Measurements from ENCODE around the gene CRHR1. TPM values are rescaled to one million over a fixed set of nuclear protein-coding genes. Genes with fewer than 3 reads are reported as not detected.

CRHR1 gene
- total RNA-seq, 1 donor from 2014 or later: not detected

GRCh38 chr17:45780921-45781320 is 3.2 kb upstream of the CRHR1 start:
- no peak for TF ChIP-seq CTCF (IDR thresholded peaks at IDR 0.05)
- no peak overlapping the region for H3K4me3 ChIP-seq
- H3K27me3 ChIP-seq: peaks cover 22% of the 10 kb centered on the region
- H3K36me3 ChIP-seq: no peaks in the 10 kb centered on the region
- no peak for DNase-seq (ENCODE audit: low spot score in 2 of 2)
- intact Hi-C loops (cut with DNase I): no loop called here
- peaks cover 12 to 17% of the 10 kb centered on the region in 2 donors for H3K4me1 ChIP-seq
- no peaks in the 10 kb centered on the region for H3K9me3 ChIP-seq
- H3K27ac ChIP-seq: no peak overlapping the region

- intact Hi-C loops (cut with DNase I): no loop called here
- Histone ChIP-seq H3K4me3 (peak overlapping the region; percentile 41 to 71), H3K9me3 (no peaks in the 10 kb centered on the region), H3K4me1 (peaks cover 12 to 17% of the 10 kb centered on the region in 2 donors), H3K36me3 (no peaks in the 10 kb centered on the region), H3K27ac (no peak overlapping the region), H3K27me3 (peaks cover 22% of the 10 kb centered on the region)
- DNase-seq (ENCODE audit: low spot score in 2 of 2): no peak
- peak in 2 of 3 experiments; percentile 17 to 26 for TF ChIP-seq CTCF (IDR thresholded peaks at IDR 0.05)
Observed at GRCh38 chr17:45782889-45783592, 1.1 kb upstream of the CRHR1 start.

GRCh38 chr17:45783593-45784292 is 377 bp upstream of the CRHR1 start:
- H3K4me1 ChIP-seq: peaks cover 12 to 17% of the 10 kb centered on the region in 2 donors
- H3K9me3 ChIP-seq: no peaks in the 10 kb centered on the region
- H3K4me3 ChIP-seq: peak overlapping the region; percentile 41 to 71
- no peak overlapping the region for H3K27ac ChIP-seq
- peaks cover 22% of the 10 kb centered on the region for H3K27me3 ChIP-seq
- no peak for DNase-seq (ENCODE audit: low spot score in 2 of 2)
- intact Hi-C loops (cut with DNase I): no loop called here
- no peaks in the 10 kb centered on the region for H3K36me3 ChIP-seq
- TF ChIP-seq CTCF (IDR thresholded peaks at IDR 0.05): no peak

- TF ChIP-seq CTCF (IDR thresholded peaks at IDR 0.05): no peak
- Histone ChIP-seq H3K27ac (no peak overlapping the region), H3K9me3 (no peaks in the 10 kb centered on the region), H3K4me1 (peaks cover 12 to 17% of the 10 kb centered on the region in 2 donors), H3K27me3 (peaks cover 22% of the 10 kb centered on the region), H3K4me3 (peak overlapping the region; percentile 41 to 71), H3K36me3 (no peaks in the 10 kb centered on the region)
- DNase-seq (ENCODE audit: low spot score in 2 of 2): no peak
- intact Hi-C loops (cut with DNase I): no loop called here
Observed at GRCh38 chr17:45784741-45785479, 790 bp downstream of the CRHR1 start.

GRCh38 chr17:45785480-45786193 is 1.5 kb downstream of the CRHR1 start:
- intact Hi-C loops (cut with DNase I): no loop called here
- H3K36me3 ChIP-seq: no peaks in the 10 kb centered on the region
- H3K4me1 ChIP-seq: peaks cover 12 to 17% of the 10 kb centered on the region in 2 donors
- no peak for DNase-seq (ENCODE audit: low spot score in 2 of 2)
- no peaks in the 10 kb centered on the region for H3K9me3 ChIP-seq
- TF ChIP-seq CTCF (IDR thresholded peaks at IDR 0.05): no peak
- peaks cover 22% of the 10 kb centered on the region for H3K27me3 ChIP-seq
- H3K4me3 ChIP-seq: peak overlapping the region; percentile 41 to 71
- H3K27ac ChIP-seq: no peak overlapping the region
